K562 (cell line): Measurements from ENCODE around the gene CXorf65. TPM values are rescaled to one million over a fixed set of nuclear protein-coding genes. Genes with fewer than 3 reads are reported as not detected.
A peak's percentile ranks its signal among the peaks of the same experiment; 100 is the strongest.

Experiments used
- ARHGAP35 ChIP-seq: fragments of 450-650 bp; IDR thresholded peaks from 2 replicates; pipeline ENCODE4 v1.6.1; 2018; ENCODE audit not compliant: partially characterized antibody
- CBX8 ChIP-seq: fragments of 200-600 bp; sonication (generic); IDR thresholded peaks from 2 replicates; pipeline ENCODE4 v1.6.1; 2012; ENCODE audit warnings: borderline replicate concordance, mixed run types, low read depth, mild to moderate bottlenecking, moderate library complexity, mixed read lengths, low read length, control low read depth, inconsistent platforms; ENCODE audit not compliant: poor library complexity, severe bottlenecking; ENCODE audit errors: extremely low read depth
- EHMT2 ChIP-seq: fragments of 450-650 bp; IDR thresholded peaks from 2 replicates; pipeline ENCODE4 v1.6.1; 2018; ENCODE audit warnings: antibody characterized with exemption
- FOSL1 ChIP-seq: fragments of 200-800 bp; sonication (Bioruptor generic); conservative IDR thresholded peaks from 2 replicates; pipeline ENCODE4 v1.6.1; 2016; ENCODE audit warnings: missing genetic modification characterization, missing compliant biosample characterization
- IRF9 ChIP-seq: fragments of 450-650 bp; IDR thresholded peaks from 2 replicates; pipeline ENCODE4 v1.6.1; 2016; ENCODE audit warnings: missing biosample characterization, missing genetic modification characterization
- PRDM10 ChIP-seq: fragments of 450-650 bp; IDR thresholded peaks from 2 replicates; pipeline ENCODE4 v1.6.1; 2018; ENCODE audit not compliant: partially characterized antibody
- RNF219 ChIP-seq: fragments of 250-450 bp; sonication (Bioruptor Pico); IDR thresholded peaks from 2 replicates; pipeline ENCODE4 v1.5.0; 2022; ENCODE audit warnings: mild to moderate bottlenecking
- RREB1 ChIP-seq: fragments of 250-450 bp; sonication (Bioruptor Pico); IDR thresholded peaks from 2 replicates; pipeline ENCODE4 v1.4.0; 2020
- ZBTB33 ChIP-seq: sonication (generic); formaldehyde crosslinking; IDR thresholded peaks from 2 replicates; pipeline ENCODE4 v1.8.1; 2023; ENCODE audit warnings: mild to moderate bottlenecking, missing genetic modification reagents
- ZC3H11A ChIP-seq: IDR thresholded peaks from 2 replicates; pipeline ENCODE4 v1.6.1; 2012; ENCODE audit warnings: low read depth, low read length, improper control_type of control experiment
- ZFP1 ChIP-seq: fragments of 450-650 bp; formaldehyde crosslinking; IDR thresholded peaks from 2 replicates; pipeline ENCODE4 v1.4.0; 2020; ENCODE audit warnings: mild to moderate bottlenecking, mixed read lengths
- polyA plus RNA-seq, 8 experiments: library from polyadenylated mRNA; depleted of rRNA in 4 of 8; stranded (reverse) in 5 of 8; unstranded in 3 of 8; fragments of >200 nt; fragmentation: Nextera tagmentation in 2 of 8; fragmentation: Illumina TruSeq in 1 of 8; extraction: Ambion mirVana in 2 of 8; extraction: Trizol in 1 of 8; gene quantifications; 2 replicates each; pipeline versions ENCODE4 v1.2.1 to v1.2.3, GENCODE V29; 2011 to 2014; ENCODE audit warnings: inconsistent platforms in 1 of 8, missing spikeins in 1 of 8
- total RNA-seq, 7 experiments: library from RNA; depleted of rRNA in 6 of 7; stranded (reverse); fragments of >200 nt in 6 of 7; fragmentation: Illumina TruSeq in 2 of 7; extraction: Trizol in 2 of 7; gene quantifications; 2 replicates each; pipeline versions ENCODE4 v1.2.1 to v1.2.3, GENCODE V29; 2011 to 2021; ENCODE audit warnings: low replicate concordance in 1 of 7

The CXorf65 gene
- total and polyA plus RNA-seq, 9 of the 15 experiments (the other 6 are each of a cell fraction or from before 2014, with no cell fraction given) = 1.4 to 8.4 (median 2.9) TPM

GRCh38 chrX:71106427-71106826, at the start of gene CXorf65 (continued):
- TF ChIP-seq PRDM10 (peak; percentile 1), RNF219 (CRISPR knock-in tag) (no peak), RREB1 (CRISPR knock-in tag) (no peak), ARHGAP35 (no peak), ZFP1 (no peak), IRF9 (tag) (no peak), EHMT2 (0 out of 2 replicates have a peak, but pooled peaks have one; percentile 21), ZC3H11A (no peak), CBX8 (no peak), ZBTB33 (CRISPR knock-in tag) (no peak), FOSL1 (tag) (peak; percentile 51)
